HG03520 (cell line): ENCODE data around the gene TNFRSF13B.
"Not testable (repeated sequence)": the region's sequence is repeated elsewhere in the genome, so short reads cannot be mapped to it uniquely, and the experiment has no call there.

ENCODE experiments used
- ATAC-seq: cut with Tn5 transposase; IDR thresholded peaks from one replicate; pipeline ENCODE4 v1.9.1; 2021; ENCODE audit warnings: mild to moderate bottlenecking, moderate library complexity; ENCODE audit not compliant: unreplicated experiment

Gene TNFRSF13B

DNA sequence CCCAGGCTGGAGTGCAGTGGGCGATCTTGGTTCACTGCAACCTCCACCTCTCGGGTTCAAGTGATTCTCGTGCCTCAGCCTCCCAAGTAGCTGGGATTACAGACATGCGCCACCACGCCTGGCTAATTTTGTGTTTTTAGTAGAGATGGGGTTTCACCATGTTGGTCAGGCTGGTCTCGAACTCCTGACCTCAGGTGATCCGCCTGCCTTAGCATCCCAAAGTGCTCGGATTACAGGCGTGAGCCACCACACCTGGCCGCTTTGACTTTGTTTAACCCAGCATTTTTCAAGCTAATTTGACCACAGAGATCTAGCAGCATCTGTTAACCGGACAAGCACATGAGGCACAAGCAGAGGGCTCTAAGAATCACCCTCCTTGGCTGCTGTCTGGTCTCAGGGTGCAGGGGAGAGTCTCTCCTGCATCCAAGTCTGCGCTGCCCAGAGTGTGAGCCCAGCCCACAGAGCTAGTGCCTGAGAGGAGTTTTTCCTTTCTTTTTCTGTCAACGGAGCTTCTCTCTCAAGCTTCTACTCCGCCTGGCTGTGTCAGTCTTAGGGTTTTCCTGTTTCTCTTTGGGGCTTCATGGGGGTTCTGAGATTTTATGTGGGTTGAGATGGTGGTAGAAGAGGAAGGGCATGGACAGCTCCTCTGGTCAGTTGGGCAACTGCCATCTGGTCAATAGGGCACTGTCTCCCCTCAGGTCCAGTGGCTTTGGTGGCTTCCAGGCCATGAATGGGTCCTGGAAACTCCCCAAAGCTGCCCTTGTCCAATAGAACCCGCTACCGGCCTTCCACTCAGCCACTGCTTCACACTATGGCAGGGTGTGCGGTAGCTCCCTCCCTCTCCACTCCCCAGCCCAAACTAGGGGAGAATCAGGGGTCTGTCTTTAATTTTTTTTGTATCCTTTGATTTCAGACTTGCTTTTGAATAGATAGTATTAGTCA is 59.6 kb downstream of the TNFRSF13B start:
- ATAC-seq: no peak

DNA sequence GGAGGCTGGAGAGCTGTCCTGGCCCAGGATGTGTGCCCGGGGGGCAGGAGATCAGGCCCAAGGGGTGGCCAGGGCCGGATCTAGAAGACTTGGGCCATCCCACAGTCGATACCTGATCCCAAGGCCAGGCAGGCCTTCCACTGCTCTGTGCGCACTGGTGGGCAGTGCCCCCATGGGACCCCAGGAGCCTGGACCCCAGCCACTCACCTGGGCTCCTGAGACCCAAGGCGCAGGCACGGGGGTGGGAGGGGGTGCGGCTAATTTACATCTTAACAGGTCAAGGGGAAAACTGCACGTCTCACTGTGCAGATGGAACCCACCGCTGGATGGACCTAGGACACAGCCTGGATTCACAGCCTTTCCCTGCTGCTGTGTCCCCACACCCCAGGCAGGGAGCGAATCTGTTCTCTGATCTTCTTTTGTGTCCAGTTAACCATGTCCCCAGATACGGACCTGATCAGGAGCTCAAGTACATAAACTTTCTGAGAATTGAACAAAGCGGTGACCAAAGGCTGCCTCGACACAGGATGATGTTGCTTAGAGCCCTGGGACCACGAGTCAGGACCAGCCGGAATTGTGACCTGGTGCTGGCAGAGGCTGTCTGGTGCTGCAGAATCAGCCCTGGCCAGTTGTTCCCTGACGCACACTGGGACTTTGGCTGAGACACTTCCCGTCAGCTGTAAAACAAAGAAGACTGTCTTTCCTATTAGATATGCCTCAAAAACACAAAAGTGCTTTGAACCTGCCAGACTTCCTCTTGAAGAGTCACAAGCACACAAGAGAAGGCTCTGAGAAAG is 60.6 kb downstream of the TNFRSF13B start:
- ATAC-seq: no peak

DNA sequence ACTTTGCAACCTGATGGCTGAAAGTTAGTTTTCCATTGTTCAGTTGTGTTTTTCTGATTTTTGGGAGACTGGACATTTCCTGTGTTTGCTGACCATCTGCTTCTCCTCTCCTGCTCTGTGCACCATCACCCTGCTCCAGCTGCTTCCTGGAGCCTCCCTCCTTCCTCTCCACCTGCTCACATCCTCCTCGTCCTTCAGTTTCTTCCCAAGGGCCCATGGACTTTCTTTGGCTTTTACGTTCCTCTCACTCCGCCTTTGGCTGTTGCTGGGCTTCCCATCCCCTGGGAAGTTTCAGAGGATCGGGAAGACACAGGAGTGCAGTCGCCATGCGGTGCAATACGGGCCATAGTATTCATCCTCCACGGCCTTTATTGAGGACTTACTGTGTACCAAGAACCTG is 61.6 kb downstream of the TNFRSF13B start:
- ATAC-seq: no peak

DNA sequence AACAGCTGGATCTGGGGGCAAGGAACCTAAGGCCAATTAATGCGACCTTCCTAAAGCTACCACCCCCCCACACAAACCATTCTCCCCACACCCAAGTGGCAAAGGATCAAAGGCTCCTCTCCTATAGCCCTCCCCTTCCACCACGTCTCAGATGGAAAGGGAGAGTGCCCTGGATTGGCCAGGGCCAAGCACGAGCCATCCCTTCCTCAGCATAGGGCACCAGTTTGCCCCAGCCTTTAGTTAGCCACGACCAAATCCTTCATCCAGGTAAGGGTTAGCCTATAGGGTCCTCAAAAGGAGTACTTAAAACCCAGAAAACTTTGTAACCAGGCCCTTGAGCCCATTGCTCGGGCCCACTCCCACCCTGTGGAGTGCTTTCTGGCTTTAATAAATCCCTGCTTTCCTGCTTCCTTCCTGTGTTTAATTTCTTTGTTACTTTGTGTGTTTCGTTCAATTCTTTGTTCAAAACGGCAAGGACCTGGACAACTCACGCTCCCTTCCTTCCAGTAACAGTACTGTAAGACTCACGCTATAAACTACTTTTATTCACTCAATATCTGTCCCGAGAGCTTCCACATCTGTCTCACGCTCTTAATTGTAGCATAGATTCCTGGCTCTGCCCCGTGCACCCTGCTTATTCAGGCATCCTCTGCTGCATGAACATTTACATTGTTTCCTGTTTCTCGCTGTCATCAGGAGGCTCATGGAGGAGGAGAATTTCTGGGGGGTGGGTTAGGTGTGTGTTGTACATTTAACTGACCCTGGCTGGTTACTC is 62.3 kb downstream of the TNFRSF13B start:
- ATAC-seq: no peak

DNA sequence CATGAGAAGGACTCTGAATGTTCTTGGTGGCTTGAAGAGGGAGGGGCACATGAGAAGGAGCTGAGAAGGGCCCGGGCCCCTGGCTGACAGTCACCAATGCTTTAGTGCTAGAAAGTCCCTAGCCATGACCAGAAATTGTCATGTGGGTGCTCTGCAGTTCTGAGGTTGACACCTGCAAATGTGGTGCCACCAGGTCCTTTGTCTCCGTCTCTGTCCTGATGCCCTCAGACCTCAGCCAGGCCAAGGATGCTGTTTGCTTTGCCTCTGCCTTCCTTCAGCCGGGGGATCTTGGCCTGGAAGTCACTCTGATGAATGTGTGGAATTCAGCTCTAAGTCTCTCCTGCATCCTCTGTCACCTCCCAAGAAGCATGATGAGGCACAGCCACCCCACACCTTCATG is 63.6 kb downstream of the TNFRSF13B start:
- ATAC-seq: no peak

DNA sequence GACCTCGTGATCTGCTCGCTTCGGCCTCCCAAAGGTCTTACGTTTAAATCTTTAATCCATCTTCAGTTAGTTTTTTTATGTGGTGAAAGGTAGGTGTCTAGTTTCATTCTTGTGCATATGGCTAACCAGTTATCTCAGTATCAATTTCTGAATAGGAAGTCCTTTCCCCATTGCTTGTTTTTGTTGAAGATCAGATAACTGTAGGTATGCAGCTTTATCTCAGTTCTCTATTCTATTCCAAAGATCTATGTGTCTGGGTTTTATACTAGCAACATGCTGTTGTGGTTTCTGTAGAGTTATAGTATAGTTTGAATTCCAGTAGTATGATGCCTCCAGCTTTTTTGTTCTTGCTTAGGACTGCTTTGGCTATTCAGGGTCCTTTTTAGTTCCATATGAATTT is 65.2 kb downstream of the TNFRSF13B start:
- no peak for ATAC-seq

DNA sequence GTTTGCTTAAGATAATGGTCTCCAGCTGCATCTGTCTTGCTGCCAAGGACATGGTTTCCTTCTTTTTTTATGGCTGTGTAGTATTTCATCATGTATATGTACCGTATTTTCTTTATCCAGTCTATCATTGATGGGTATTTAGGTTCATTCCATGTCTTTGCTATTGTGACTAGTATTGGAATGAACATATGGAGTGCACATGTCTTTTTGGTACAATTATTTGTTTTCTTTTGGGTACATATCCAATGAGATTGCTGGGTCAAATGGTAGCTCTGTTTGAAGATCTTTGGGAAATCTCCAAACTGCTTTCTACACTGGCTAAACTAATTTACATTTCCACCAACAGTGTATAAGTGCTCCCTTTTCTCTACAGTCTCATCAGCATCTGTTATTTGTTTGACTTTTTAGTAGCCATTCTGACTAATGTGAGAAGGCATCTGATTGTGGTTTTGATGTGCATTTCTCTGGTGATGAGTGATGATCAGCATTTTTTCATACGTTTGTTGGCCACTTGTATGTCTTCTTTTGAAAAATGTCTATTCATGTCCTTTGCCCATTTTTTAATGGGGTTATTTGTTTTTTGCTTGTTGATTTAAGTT is 66.2 kb downstream of the TNFRSF13B start:
- ATAC-seq: no peak

DNA sequence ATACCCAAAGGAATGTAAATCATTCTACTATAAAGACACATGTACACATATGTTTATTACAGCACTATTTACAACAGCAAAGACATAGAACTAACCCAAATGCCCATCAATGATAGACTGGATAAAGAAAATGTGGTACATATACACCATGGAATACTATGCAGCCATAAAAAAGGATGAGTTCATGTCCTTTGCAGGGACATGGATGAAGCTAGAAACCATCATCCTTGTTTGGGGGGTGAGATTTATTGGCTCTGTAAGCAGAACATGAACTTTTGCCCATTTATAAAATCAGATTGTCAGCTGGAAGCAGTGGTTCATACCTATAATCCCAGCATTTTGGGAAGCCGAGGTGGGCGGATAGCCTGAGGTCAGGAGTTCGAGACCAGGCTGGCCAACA is 68.8 kb downstream of the TNFRSF13B start:
- not testable (repeated sequence) for ATAC-seq

DNA sequence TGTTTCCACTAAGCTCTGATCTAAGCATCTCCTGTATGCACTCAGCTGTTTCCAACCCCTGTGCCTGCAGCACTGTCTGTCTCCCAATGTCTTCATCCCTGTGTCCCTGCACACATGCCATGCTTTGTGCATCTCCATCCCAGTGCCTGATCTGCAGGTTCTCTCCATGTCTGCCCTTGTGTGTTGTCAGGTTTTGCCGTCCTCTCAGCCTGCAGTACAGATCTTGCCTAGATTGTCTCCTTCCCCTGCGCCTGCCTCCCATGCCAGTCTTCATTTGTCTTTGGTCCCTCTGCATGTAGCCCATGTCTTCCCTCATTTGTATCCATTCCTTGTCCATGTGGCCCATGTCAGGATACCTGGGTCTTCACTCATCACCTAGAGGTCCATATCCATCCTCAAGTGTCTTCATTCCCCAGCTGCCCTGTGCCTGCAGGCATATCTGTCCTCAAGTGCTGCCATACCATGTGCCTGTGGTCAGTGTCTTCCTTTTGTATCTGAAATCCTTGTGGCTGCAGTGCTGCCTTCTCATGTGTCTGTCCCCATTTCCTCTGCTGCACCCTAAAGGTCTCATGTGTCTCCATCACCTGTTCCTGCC is 71.5 kb downstream of the TNFRSF13B start:
- no peak for ATAC-seq

DNA sequence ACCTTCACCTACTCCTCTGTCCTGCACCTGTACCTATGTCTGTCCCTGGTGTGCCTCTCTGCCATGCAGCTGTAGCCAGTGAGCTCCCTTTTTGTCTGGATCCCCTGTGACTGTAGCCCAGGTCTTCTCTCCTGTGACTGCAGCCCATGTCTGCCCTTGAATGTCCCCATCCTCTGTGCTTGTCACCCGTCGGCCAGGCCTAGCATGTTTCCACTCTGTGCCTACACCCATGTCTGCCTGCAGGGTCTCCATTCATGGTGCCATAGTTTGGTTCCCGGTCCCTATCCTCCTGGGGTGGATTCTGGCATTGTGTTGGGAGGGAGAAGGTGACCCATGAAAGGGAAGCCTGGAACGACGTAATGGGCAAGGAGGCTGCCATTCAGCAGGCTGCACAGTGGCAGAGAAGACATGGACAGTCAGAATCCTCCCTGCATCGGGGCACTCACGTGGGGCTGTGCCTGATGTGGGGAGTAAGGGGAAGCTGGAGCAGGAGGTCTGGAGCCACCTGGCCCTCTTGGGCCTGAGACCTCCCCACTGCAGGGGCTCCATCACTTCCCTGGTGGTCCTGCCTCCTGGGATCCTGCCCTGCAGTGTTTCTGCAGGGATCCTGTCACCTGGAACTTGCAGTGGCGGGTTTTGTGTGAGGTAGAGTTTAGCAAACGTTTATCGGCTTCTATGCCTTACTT is 74.6 kb downstream of the TNFRSF13B start:
- ATAC-seq: not testable (repeated sequence)

DNA sequence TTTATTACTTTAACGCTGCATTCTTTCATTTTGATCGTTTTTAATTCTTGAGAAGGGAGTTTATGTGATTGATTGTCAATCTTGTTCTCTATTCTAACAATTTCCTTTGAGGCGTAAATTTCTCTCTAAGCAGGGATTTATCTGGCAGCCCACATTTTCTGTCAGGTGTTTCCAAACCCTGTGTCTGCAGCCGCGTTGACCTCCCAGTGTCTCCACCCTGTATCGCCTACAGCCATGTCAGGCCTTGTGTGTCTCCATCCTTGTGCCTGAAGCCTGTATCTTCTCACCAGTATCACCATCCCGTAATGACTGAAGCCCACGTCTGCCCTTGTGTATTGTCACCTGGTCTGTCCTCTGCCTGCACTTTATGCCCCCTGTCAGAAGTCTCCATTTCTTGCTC is 75.7 kb downstream of the TNFRSF13B start:
- not testable (repeated sequence) for ATAC-seq

DNA sequence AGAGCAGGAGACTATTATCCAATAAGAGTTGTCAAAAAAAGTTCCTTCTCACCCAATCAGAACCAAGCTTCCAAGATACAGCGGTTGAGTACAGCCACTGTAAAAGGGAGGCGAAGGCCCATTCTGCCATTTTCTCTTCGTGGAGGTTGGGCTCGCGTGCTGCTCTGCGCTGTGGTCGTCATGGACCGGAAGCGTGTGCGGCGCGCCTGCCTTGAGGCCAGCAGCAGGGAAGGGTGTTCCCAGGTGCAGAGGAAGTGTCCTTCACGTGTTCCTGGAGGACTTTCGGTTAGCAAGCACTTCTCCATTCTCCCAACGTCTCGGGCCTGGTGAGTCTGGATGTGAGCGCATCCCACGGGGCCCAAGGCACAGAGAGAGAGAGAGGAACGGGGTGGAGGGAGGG is 78.4 kb downstream of the TNFRSF13B start:
- not testable (repeated sequence) for ATAC-seq

DNA sequence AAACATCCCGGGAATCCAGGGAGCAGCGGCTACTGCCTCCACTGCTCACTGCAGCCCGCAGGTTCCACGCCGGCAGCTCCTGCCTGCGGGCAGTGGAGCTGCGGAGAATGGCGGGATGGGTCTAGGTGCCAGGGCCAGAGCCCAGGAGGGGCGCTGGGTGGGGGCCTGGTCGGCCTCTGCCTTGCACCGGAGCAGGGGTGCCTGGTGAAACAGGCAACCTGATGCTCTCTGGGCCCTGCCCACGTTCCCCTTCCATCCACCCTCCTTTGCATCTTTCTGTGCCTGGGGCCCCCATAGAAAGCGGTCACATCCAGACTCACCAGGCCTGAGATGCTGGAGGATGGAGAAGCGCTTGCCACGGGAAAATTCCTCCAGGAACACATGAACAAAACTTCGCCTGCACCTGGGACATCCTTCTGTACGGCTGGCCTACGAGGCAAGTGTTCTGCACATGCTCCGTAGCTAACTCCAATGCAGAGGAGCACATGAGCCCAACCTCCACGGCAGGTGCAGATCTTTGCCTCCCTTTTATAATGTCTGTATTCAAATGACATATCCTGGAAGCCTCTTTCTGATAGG is 79.0 kb downstream of the TNFRSF13B start:
- not testable (repeated sequence) for ATAC-seq

DNA sequence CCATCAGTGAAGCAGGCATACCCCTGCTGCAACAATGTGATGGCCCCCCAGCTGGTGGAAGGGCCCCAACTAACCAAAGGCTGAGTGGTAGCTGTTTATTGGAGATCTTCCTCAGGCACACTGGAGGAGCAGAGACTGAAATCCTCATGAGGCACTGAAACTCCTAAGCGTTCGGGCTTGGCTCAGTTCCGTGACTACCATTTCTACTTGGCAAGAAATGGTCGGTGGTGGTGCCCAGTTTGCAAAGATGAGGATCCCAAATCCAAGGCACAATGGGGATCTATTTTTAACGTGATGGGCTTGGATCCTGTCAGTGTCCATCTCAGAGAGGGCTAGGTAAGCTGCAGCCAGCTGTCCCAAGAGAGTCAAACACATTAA is 82.8 kb downstream of the TNFRSF13B start:
- ATAC-seq: no peak
